Thyroid gland (tissue), 4 donors: ENCODE measurements around the gene MICALL1. TPM values are rescaled to one million over a fixed set of nuclear protein-coding genes. Genes with fewer than 3 reads are reported as not detected.

ENCODE experiments used
- DNase-seq, 2 donors: peaks; one replicate each; pipeline ENCODE4 v3.0.0-alpha.2; 2019
- H3K27ac ChIP-seq, 3 donors: fragments of 200-600 bp; sonication (generic); 1 replicate in 2 of 3; 2 replicates in 1 of 3; pipeline ENCODE4 v1.5.1; 2016 to 2019; ENCODE audit warnings: mild to moderate bottlenecking in 1 of 3, moderate library complexity in 1 of 3
- H3K27me3 ChIP-seq: fragments of 200-600 bp; sonication (generic); one replicate; pipeline ENCODE4 v1.5.1; 2019
- H3K36me3 ChIP-seq, 2 donors: fragments of 200-600 bp; sonication (generic); one replicate each; pipeline ENCODE4 v1.5.1; 2016 to 2019
- H3K4me1 ChIP-seq, 2 donors: fragments of 200-600 bp; sonication (generic); one replicate each; pipeline ENCODE4 v1.5.1; 2017 to 2019
- H3K4me3 ChIP-seq, 3 donors: fragments of 200-600 bp; sonication (generic); replicated peaks in 1 of 3; 1 replicate in 2 of 3; 2 replicates in 1 of 3; pipeline ENCODE4 v1.5.1; 2016; ENCODE audit warnings: mild to moderate bottlenecking in 1 of 3
- H3K9me3 ChIP-seq: fragments of 200-600 bp; sonication (generic); one replicate; pipeline ENCODE4 v1.5.1; 2017
- POLR2A ChIP-seq, 2 donors: fragments of 450-650 bp; IDR thresholded peaks; one replicate each; pipeline ENCODE4 v1.6.1; 2017; ENCODE audit warnings: antibody characterized with exemption in 2 of 2, mild to moderate bottlenecking in 2 of 2, moderate library complexity in 1 of 2
- WGBS, 2 donors: methylation state at CpG; one replicate each; pipeline ENCODE4 v1.1.5; 2017; 5-methylcytosine and 5-hydroxymethylcytosine counted together
- intact Hi-C: fragments of 100-400 bp; cut with DNase I; formaldehyde crosslinking; loops from one replicate; pipeline ENCODE4 v1.15.1; 2023
- total RNA-seq, 4 donors: library from RNA; depleted of rRNA; stranded (reverse); fragments of >200 nt; gene quantifications; one replicate each; pipeline ENCODE4 v1.2.3, GENCODE V29; 2016
- TF ChIP-seq, protein P1 (sequence below), 6 experiments: fragments of 200-600 bp in 3 of 6; fragments of 450-650 bp in 3 of 6; sonication (generic) in 3 of 6; IDR thresholded peaks; one replicate each; pipeline ENCODE4 v1.5.1; 2016 to 2019; ENCODE audit warnings: antibody characterized with exemption in 6 of 6, mild to moderate bottlenecking in 2 of 6, inconsistent platforms in 1 of 6, moderate library complexity in 1 of 6

MICALL1 gene
- total RNA-seq, 4 donors from 2014 or later, result 22.2 to 48.3 (median 30.8) TPM

DNA sequence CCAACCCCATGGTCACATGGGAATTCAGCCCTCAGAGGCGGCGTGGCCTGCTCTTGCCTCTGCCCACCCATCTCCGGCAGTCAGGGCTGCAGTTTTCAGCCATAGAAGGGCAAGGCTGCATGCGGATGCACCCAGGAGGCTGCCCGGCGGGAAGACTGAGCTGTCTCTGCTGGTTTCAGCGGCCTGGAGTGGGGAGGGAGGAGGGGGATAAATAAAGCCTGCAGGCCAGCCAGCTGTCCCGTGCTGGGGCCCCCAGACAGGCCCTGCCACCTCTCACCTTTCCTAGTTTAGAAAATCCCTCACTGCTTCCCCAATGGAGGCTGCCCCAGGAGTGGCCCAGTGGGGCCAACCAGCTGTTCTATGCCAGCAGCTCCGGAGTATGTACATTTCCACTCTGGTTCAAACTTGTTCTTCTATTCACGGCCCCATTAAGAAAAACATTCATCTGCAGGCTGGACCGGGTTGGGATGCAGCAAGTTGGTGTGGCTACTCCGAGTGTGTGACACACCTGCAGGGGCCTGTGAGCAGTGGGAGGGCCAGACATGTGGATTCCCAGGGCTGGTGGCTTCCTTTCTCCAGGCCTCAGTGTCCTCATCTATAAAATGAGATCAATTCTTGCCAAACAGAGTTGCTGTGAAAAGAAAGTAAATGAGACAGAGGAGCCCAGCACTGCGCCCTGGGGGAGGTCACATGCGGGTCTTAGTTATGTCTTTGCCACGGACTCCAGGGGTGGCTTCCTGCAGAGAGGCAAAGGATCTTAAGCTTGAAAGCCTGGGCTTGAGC lies 5.0 kb downstream of the MICALL1 start:
- Histone ChIP-seq H3K4me1 (peaks cover 18 to 19% of the 10 kb centered on the region in 2 donors), H3K27me3 (no peaks in the 10 kb centered on the region), H3K27ac (peak overlapping the region in 2 of 3 donors; percentile 12 to 18), H3K9me3 (no peaks in the 10 kb centered on the region), H3K4me3 (no peak overlapping the region), H3K36me3 (peaks cover 9 to 23% of the 10 kb centered on the region in 2 donors)
- intact Hi-C loops, result no loop called here
- no peak for TF ChIP-seq POLR2A (IDR thresholded peaks at IDR 0.05)
- TF ChIP-seq, protein P1, sequence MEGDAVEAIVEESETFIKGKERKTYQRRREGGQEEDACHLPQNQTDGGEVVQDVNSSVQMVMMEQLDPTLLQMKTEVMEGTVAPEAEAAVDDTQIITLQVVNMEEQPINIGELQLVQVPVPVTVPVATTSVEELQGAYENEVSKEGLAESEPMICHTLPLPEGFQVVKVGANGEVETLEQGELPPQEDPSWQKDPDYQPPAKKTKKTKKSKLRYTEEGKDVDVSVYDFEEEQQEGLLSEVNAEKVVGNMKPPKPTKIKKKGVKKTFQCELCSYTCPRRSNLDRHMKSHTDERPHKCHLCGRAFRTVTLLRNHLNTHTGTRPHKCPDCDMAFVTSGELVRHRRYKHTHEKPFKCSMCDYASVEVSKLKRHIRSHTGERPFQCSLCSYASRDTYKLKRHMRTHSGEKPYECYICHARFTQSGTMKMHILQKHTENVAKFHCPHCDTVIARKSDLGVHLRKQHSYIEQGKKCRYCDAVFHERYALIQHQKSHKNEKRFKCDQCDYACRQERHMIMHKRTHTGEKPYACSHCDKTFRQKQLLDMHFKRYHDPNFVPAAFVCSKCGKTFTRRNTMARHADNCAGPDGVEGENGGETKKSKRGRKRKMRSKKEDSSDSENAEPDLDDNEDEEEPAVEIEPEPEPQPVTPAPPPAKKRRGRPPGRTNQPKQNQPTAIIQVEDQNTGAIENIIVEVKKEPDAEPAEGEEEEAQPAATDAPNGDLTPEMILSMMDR (IDR thresholded peaks at IDR 0.05), result no peak
- WGBS, 2 donors, result 55 to 62% methylated on average over 11 to 12 of the region's 15 CpGs
- peak; percentile 16 to 48 for DNase-seq

- intact Hi-C loops, result no loop called here
- Histone ChIP-seq H3K9me3 (no peaks in the 10 kb centered on the region), H3K36me3 (peaks cover 15 to 23% of the 10 kb centered on the region in 2 donors), H3K4me1 (peaks cover 17 to 19% of the 10 kb centered on the region in 2 donors), H3K27me3 (no peaks in the 10 kb centered on the region), H3K27ac (no peak overlapping the region), H3K4me3 (no peak overlapping the region)
- TF ChIP-seq, protein P1 (IDR thresholded peaks at IDR 0.05), result no peak
- TF ChIP-seq POLR2A (IDR thresholded peaks at IDR 0.05), result no peak
- 84% methylated on average over 6 to 8 of the region's 8 CpGs for WGBS, 2 donors
- no peak for DNase-seq
Measured at GRCh38 chr22:37911697-37912096, 5.6 kb downstream of the MICALL1 start.

- WGBS, 2 donors, result 85 to 89% methylated on average over 8 of the region's 8 CpGs
- intact Hi-C loops, result no loop called here
- no peak overlapping the region for H3K4me3 ChIP-seq
- no peaks in the 10 kb centered on the region for H3K27me3 ChIP-seq
- DNase-seq, result no peak
- no peaks in the 10 kb centered on the region for H3K9me3 ChIP-seq
- peaks cover 13 to 19% of the 10 kb centered on the region in 2 donors for H3K4me1 ChIP-seq
- no peak overlapping the region for H3K27ac ChIP-seq
- peaks cover 20 to 23% of the 10 kb centered on the region in 2 donors for H3K36me3 ChIP-seq
- TF ChIP-seq, protein P1 (IDR thresholded peaks at IDR 0.05), result no peak
- no peak for TF ChIP-seq POLR2A (IDR thresholded peaks at IDR 0.05)
Measured at GRCh38 chr22:37912171-37912570, 6.1 kb downstream of the MICALL1 start.

GRCh38 chr22:37913233-37913721 lies 7.2 kb downstream of the MICALL1 start:
- H3K27ac ChIP-seq, result no peak overlapping the region

More at GRCh38 chr22:37913233-37913721, 7.2 kb downstream of the MICALL1 start:
- no peaks in the 10 kb centered on the region for H3K9me3 ChIP-seq
- H3K27me3 ChIP-seq, result no peaks in the 10 kb centered on the region
- TF ChIP-seq POLR2A (IDR thresholded peaks at IDR 0.05), result no peak
- TF ChIP-seq, protein P1 (IDR thresholded peaks at IDR 0.05), result no peak
- DNase-seq, result no peak
- intact Hi-C loops, result no loop called here
- no peak overlapping the region for H3K4me3 ChIP-seq
- peaks cover 8 to 11% of the 10 kb centered on the region in 2 donors for H3K4me1 ChIP-seq
- 68 to 88% methylated on average over 7 of the region's 7 CpGs for WGBS, 2 donors
- peaks cover 20 to 32% of the 10 kb centered on the region in 2 donors for H3K36me3 ChIP-seq
